Stimulated activated memory B cell treated with anti-CD40 and anti-IgM and Interleukin-4, amounts not matched to agents 10 μg/mL and 1 μg/mL and 100 μg/mL, for 72 hours (primary cell): ENCODE measurements around the gene SNRPD1.
"Not testable (repeated sequence)": the region's sequence is repeated elsewhere in the genome, so short reads cannot be mapped to it uniquely, and the experiment has no call there.

Experiments used
- ATAC-seq: fragments of 150-1000 bp; cut with Tn5 transposase; 2 replicates; pipeline ENCODE4 v1.10.0; 2021
- H3K27ac Mint-ChIP-seq: one replicate; pipeline ENCODE4 v1.8.0; 2022; ENCODE audit warnings: mild to moderate bottlenecking, mixed read lengths
- H3K27me3 Mint-ChIP-seq: one replicate; pipeline ENCODE4 v1.8.0; 2022; ENCODE audit warnings: mixed read lengths
- H3K36me3 Mint-ChIP-seq: one replicate; pipeline ENCODE4 v1.8.0; 2022; ENCODE audit warnings: mixed read lengths
- H3K4me1 Mint-ChIP-seq: one replicate; pipeline ENCODE4 v1.8.0; 2022; ENCODE audit warnings: mixed read lengths
- H3K4me3 Mint-ChIP-seq: one replicate; pipeline ENCODE4 v1.8.0; 2022; ENCODE audit warnings: mild to moderate bottlenecking, moderate library complexity, mixed read lengths
- H3K9me3 Mint-ChIP-seq: one replicate; pipeline ENCODE4 v1.8.0; 2022; ENCODE audit warnings: mixed read lengths

SNRPD1 gene

DNA sequence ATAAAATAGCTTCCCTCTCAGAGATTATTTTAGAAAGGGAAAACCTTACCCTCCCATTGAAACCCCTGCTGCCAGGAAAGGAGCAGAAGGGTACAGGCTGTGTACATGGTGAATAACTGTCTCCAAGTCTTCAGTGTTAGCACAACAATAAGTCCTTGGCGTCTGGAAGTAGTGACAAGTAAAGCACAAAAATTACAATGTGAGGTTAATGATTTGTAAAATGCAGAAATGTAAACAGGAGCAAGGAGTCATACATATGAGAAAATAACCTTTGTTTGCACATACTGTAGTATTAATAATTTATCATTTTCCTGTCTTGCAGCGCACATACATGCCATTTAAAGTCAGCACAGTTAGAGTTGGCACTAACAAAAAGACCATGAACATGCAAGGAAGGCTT, 52.0 kb downstream of the SNRPD1 start:
- no peak for ATAC-seq
- Mint-ChIP-seq H3K27ac (no peak overlapping the region), H3K4me1 (no peaks in the 10 kb centered on the region), H3K36me3 (peaks cover 12% of the 10 kb centered on the region), H3K9me3 (no peaks in the 10 kb centered on the region), H3K4me3 (no peak overlapping the region), H3K27me3 (no peaks in the 10 kb centered on the region)

DNA sequence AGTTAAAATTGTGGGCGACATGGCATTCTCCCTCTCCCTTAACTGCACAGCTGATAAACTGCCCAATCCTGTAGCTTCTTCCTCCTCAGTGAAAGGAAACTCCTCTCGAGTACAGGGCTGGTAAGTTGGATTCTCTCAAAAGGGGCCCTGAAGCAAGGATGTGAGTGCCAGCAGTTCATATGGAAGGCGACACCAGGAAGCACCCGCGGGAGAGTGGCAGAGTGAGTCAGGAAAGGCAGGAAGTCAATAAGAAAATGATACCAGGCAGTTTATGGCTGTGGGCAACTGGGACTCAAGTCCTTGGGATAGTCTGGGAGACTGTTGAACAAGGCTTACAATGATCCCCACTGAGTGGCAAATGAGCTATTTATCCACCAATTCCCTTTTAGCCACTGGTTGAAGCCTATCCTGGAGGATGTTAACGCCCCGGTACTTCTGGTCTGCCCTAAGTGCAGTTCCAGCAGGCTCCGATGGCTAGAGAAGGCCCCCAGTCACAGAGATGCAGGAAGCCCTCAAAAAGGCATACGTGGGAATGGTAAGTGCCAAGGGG, 57.7 kb downstream of the SNRPD1 start:
- Mint-ChIP-seq H3K4me1 (no peaks in the 10 kb centered on the region), H3K9me3 (no peaks in the 10 kb centered on the region), H3K27me3 (no peaks in the 10 kb centered on the region), H3K27ac (no peak overlapping the region), H3K4me3 (no peak overlapping the region), H3K36me3 (no peaks in the 10 kb centered on the region)
- ATAC-seq: no peak

DNA sequence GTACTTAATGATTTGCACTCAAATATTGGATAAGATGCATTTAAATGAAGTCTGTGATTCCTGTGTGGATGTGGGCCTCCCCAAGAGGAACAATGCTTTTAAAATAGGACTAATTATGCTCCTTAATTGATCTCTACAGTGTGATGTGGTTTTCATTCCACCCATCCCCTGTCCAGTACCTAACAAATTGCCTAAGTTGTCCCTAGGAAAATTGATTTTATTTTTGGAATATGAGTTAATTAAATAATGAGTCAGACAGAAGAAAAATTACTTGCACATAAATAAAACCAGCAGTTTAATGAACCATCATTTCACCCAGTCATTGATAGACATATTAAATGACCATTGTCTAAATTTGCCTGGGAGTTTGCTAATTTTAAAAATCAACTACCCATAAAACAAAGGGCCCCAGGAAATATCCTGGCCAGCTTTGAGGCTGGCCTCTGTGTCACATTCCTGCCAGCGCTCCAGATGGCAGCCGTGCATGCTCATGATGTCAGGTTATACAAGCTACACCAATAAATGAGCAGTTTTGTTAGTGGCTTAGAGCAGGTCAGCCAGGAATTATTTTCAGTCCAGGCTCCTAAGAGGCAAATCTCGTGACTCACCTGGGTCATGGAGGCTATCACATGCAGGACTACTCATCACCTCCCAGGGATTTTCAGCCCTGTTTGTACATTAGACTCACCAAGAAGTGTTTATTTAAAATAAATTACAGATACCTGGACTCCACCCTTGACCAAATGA, 60.6 kb downstream of the SNRPD1 start:
- H3K4me3 Mint-ChIP-seq: no peak overlapping the region
- H3K9me3 Mint-ChIP-seq: no peaks in the 10 kb centered on the region
- H3K27me3 Mint-ChIP-seq: no peaks in the 10 kb centered on the region
- H3K36me3 Mint-ChIP-seq: no peaks in the 10 kb centered on the region
- ATAC-seq: no peak
- H3K27ac Mint-ChIP-seq: no peak overlapping the region
- no peaks in the 10 kb centered on the region for H3K4me1 Mint-ChIP-seq

DNA sequence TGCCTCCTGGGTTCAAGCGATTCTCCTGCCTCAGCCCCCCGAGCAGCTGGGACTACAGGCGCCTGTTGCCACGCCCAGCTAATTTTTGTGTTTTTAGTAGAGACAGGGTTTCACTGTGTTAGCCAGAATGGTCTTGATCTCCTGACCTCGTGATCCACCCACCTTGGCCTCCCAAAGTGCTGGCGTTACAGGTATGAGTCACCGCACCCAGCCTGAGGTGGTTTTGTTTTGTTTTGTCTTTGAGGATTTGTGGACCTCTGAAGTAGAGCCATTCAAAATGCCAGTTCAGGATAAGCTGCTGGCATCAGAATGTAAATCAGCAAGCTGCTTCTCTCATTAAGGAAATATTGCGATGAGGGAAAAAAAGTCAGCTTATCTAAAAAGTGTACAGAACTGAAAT, 63.2 kb downstream of the SNRPD1 start:
- H3K36me3 Mint-ChIP-seq, H3K27me3 Mint-ChIP-seq, H3K9me3 Mint-ChIP-seq, H3K4me1 Mint-ChIP-seq, ATAC-seq, H3K27ac Mint-ChIP-seq, H3K4me3 Mint-ChIP-seq: not testable (repeated sequence)

DNA sequence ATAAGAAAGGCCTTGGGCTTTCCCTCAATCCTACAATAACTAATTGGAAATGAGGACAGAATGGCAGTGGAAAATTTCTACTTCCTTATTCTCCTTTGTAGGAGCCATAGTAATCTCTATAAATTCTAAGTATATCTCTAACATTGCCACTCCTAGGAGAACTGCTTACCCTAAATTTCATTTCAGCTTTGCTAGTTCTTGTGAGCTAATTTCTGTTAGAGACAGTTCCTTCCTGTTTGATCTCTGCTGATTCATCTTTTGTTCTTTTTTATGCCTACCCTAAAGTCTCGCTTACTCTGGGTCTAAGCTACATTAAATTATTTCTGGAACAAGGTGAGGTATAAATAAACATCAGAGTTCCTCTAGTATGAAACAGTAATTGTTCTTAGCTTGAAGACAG, 66.7 kb downstream of the SNRPD1 start:
- H3K4me3 Mint-ChIP-seq: no peak overlapping the region
- no peaks in the 10 kb centered on the region for H3K27me3 Mint-ChIP-seq
- H3K4me1 Mint-ChIP-seq: no peaks in the 10 kb centered on the region
- ATAC-seq: no peak
- no peaks in the 10 kb centered on the region for H3K9me3 Mint-ChIP-seq
- no peak overlapping the region for H3K27ac Mint-ChIP-seq
- no peaks in the 10 kb centered on the region for H3K36me3 Mint-ChIP-seq

DNA sequence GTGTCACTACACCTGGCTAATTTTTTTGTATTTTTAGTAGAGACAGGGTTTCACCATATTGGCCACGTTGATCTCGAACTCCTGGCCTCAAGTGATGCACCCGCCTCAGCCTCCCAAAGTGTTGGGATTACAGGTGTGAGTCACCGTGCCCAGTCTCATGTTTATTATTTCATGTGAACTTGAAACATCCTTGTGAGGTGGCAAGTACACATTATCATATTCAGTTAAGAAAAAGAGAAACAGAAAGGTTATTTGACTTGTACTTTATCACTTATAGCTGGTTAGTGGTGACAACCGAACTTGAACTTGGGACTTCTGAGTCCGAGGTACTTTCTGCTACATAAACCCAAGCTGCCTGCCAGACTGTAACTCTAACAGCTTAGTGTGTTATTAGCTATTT, 68.0 kb downstream of the SNRPD1 start:
- Mint-ChIP-seq H3K27ac (no peak overlapping the region), H3K4me1 (peaks cover 8% of the 10 kb centered on the region), H3K9me3 (no peaks in the 10 kb centered on the region), H3K27me3 (no peaks in the 10 kb centered on the region), H3K4me3 (no peak overlapping the region), H3K36me3 (no peaks in the 10 kb centered on the region)
- ATAC-seq: no peak

DNA sequence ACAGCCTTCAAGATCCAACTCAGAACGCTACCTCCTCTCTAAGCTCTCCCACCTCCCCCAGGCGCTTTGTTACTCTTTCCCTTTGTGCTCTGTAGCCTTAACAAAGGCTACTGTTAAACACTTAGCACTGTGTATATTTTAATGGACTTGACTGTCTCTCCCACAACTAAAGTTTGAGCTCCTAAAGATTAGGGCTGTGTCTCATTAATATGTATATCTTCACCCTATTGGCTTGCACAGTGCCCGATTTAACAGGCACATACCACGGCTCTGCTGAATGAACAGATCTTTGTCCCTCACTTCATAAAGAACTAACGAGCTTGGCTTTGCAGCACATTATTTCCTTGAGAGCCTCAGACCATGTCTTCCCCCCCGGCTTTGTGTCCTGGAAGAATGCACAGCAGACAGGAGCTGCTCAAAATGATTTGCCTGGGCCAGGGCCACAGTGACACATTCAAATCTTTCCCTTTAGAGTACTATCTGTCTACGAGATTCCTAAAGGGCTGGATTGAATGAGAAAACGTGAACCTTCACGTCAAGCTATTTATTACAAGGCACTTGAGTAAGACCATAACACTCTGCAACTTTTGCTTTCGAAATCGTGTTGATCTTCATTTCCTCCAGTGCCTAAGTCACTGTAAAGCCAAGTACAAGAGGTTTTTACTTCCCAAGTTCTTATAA, 70.4 kb downstream of the SNRPD1 start:
- Mint-ChIP-seq H3K4me1 (peaks cover 27% of the 10 kb centered on the region), H3K36me3 (no peaks in the 10 kb centered on the region), H3K27ac (no peak overlapping the region), H3K9me3 (no peaks in the 10 kb centered on the region), H3K27me3 (no peaks in the 10 kb centered on the region), H3K4me3 (no peak overlapping the region)
- peak; percentile 32 for ATAC-seq
